OCI-M2 (cell line): ENCODE results near the gene IQCN.

Experiments
- DNase-seq: peaks from one replicate; lab custom pipeline; 2025; ENCODE audit not compliant: unreplicated experiment; lab: John Stamatoyannopoulos, UW

The IQCN gene

DNA sequence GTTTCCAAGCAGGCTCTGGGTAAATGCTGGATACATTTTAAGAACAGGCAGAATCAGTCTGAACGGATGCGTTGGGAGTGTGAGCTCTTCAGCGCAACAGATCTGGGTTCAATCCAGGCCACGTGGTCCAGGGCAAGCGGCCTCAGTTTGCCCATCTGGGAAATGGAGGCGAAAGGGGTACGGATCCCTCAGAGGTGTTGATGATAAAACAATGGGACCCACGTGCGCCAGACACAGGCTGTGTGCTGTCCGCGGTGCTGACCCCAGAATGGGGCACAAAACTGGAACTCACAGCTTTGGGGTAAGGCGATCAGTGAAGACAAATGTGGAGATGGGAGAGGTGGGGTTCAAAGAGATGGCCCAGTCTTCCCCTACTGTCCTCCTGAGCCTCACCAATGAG lies 34.9 kb downstream of the IQCN start:
- no peak for DNase-seq

GRCh38 chr19:18234194-18234593 lies 40.1 kb downstream of the IQCN start:
- DNase-seq: no peak

DNA sequence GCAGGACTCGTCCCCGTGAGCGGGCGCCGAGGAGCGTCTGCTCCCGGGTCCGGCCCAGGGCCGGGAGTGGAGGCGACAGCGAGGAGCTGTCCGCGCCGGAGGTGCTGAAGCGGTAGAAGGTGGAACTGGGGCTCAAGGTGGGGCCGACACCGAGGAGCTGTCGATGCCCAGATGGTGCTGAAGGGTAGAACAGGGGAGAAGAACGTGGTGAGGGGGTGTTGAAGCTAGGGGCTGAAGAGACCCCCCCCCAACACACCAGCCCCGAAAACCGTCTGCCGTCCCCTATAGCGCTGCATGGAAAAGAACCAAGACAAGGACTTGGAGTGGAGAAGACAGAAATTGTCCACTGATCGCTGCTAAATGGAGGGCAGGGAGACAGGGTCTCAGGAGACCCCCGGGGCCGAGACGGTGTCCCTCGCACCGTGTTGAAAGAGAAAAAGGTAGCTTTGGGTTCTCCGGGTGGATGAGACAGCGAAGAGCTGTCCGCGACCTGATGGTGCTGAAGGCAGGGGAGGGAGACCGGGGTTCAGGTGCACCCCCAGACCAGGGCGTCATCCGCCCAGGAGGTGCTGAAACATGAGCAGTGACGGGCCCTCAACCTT lies 40.9 kb downstream of the IQCN start:
- DNase-seq: no peak

GRCh38 chr19:18232540-18233223 lies 41.6 kb downstream of the IQCN start:
- DNase-seq: no peak

DNA sequence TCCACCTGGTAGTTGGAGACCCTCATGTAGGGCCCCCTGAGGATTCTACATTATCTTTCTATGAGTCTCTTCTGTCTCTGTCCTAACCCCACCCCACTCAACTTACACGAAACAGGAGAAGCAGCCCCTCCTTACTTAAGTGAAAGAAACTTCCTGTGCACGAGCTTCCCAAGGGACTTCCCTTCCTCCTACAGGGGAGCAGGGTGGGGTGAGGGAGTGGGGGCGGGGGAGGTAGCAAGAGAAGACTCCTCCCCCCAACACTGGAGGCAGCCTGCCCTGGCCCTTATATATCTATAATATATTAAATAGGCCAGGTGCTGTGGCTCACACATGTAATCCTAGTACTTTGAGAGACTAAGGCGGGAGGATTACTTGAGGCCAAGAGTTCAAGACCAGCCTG lies 42.5 kb downstream of the IQCN start:
- DNase-seq: no peak

- DNase-seq: no peak
Measured at GRCh38 chr19:18230941-18231734, 43.1 kb downstream of the IQCN start.

- DNase-seq: no peak
Measured at GRCh38 chr19:18229915-18230314, 44.3 kb downstream of the IQCN start.

GRCh38 chr19:18229474-18229873 lies 44.8 kb downstream of the IQCN start:
- DNase-seq: no peak

- DNase-seq: no peak
Measured at GRCh38 chr19:18227781-18228271, 46.4 kb downstream of the IQCN start.

GRCh38 chr19:18226956-18227780 lies 47.1 kb downstream of the IQCN start:
- no peak for DNase-seq

GRCh38 chr19:18225702-18226468 lies 48.4 kb downstream of the IQCN start, which contains the start of gene PDE4C:
TSS of gene PDE4C (minus strand) at chr19:18226438. CDS start at chr19:18226415, 23 bp downstream.
- no peak for DNase-seq

- no peak for DNase-seq
Measured at GRCh38 chr19:18225355-18225701, 48.9 kb downstream of the IQCN start.

GRCh38 chr19:18224525-18225354 lies 49.5 kb downstream of the IQCN start:
- peak; percentile 90 for DNase-seq

DNA sequence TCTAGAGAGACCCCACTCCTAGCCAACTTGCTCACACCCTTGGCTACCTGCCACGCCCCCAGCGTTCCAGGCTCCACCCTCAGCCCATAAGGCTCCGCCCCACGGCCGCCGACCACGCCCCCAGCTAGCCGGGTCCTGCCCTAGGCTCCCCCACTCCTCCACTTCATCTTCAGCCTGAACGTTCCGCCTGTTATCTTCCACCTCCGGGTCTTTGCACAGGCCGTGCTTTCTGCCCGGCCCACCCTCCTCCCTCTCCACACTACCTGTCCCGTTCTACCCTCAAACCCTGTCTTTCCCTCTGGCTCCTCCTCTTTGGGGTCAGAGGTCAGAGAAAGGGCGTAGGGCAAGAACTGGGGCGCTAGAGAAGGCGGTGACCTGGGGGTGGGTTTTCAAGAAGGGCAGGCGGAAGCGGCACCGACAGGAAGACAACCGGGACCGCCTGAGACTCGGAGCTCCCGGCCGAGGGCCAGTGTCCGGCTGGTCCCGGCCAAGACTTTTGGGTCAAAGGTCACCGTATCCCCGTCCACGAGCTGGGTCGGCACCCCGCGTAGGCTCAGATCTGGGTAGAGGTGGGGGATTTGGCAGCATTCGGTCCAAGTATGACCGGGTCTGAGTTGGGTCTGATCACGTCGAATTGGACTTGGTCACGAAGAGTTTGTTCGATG lies 50.3 kb downstream of the IQCN start:
- DNase-seq: peak; percentile 79

GRCh38 chr19:18221815-18222725 lies 52.2 kb downstream of the IQCN start:
- DNase-seq: no peak

DNA sequence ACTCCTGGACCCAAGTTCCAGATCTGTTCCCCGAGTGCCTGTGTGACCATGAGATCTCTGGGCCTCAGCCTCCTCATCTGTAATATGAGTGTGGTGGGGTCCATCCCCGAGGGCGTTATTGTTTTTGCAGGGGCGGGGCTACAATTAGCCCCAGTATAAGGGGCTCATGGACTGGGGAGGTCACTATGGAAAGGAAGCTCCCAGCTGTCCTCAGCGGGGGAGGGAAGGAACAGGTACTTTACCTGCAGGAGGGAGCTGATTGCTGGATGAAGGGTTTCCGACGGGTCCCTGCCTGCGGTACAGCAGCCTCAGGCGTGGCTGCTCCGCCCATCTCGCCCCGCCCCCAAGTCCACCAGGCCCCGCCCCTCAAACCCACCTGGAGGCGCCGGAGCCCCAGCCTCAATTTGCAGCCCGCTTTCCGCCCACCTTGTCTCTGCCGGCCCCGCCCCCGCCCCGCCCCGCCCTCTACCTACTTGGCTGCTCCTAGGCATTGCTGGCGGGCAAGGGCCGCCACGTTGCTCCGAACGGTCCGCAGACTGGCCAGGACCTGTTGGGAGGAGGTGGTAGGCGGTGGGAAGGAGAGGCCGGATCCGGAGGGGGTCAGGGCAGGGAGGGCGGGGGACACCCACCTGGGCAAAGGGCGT lies 53.5 kb downstream of the IQCN start:
- no peak for DNase-seq

- DNase-seq: no peak
Measured at GRCh38 chr19:18219911-18220631, 54.2 kb downstream of the IQCN start.
